Mammary epithelial cell (primary cell): ENCODE measurements around the gene GGA2.

Experiments used
- EZH2 ChIP-seq: IDR thresholded peaks from 2 replicates; pipeline ENCODE4 v1.6.1; 2012; ENCODE audit warnings: low read length, inconsistent platforms, borderline replicate concordance
- TF ChIP-seq, protein P1 (sequence below), 2 donors: IDR thresholded peaks in 1 of 2; conservative IDR thresholded peaks in 1 of 2; 2 replicates each; pipeline ENCODE4 v1.5.1; 2011 to 2012; ENCODE audit warnings: inconsistent platforms in 2 of 2, low read length in 2 of 2, mild to moderate bottlenecking in 2 of 2, control low read depth in 1 of 2, low read depth in 1 of 2; ENCODE audit not compliant: insufficient read depth in 1 of 2; ENCODE audit errors: extremely low read depth in 1 of 2

DNA sequence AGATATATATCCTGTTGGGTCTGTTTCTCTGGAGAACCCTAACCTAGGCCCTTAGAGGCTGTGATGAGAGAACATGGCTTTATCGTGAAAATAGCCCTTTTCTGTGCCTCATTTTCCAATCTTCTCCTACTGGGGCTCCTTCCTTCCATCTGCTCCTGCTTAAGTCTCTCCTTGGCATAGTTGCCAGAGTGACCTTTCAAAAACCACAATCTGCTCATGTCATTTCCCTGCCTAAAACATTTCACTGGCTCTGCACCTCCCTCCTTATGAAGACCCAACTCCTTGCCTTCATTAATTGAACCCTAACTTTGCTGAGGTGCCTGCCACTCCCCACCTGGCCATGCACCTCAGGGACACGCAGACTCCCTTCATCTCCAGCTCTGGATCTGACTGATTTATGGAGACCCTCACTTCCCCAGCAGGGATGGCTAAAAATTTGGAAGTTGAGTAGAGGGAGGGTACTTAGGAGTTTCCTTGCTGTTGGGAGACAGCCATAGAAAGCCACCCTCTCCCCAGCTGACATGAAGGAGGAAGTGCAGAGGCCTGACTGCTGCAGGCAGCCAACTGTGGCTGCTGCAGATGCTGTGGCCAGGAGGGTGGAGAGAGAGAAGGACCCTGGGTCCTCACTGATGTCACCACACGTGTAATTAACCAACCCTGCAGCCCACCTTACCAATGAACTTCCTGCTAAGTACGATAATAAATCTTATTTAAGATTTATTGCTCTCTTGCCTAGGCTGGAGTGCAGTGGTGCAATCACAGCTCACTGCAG, 6.3 kb upstream of the GGA2 start:
- TF ChIP-seq, protein P1, sequence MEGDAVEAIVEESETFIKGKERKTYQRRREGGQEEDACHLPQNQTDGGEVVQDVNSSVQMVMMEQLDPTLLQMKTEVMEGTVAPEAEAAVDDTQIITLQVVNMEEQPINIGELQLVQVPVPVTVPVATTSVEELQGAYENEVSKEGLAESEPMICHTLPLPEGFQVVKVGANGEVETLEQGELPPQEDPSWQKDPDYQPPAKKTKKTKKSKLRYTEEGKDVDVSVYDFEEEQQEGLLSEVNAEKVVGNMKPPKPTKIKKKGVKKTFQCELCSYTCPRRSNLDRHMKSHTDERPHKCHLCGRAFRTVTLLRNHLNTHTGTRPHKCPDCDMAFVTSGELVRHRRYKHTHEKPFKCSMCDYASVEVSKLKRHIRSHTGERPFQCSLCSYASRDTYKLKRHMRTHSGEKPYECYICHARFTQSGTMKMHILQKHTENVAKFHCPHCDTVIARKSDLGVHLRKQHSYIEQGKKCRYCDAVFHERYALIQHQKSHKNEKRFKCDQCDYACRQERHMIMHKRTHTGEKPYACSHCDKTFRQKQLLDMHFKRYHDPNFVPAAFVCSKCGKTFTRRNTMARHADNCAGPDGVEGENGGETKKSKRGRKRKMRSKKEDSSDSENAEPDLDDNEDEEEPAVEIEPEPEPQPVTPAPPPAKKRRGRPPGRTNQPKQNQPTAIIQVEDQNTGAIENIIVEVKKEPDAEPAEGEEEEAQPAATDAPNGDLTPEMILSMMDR (conservative IDR thresholded peaks at IDR 0.05 in 1 of 2, IDR thresholded peaks at IDR 0.05 in 1 of 2; ENCODE audit: extremely low read depth in 1 of 2, insufficient read depth in 1 of 2, low read depth in 1 of 2, low read length in 2 of 2): no peak
- no peak for TF ChIP-seq EZH2
